ENCODE data around the gene ANKRD52.

Gene ANKRD52

GRCh38 chr12:56300644-56301464, 42.7 kb upstream of the ANKRD52 start:
- ATAC-seq, result peak; percentile 23

GRCh38 chr12:56299853-56300643, 41.9 kb upstream of the ANKRD52 start, which contains the start of gene CS:
Gene CS (minus strand): TSS chr12:56300330. CDS start chr12:56300201, 129 bp downstream.
- ATAC-seq, result peak; percentile 97
- TF ChIP-seq TSHZ2 (CRISPR knock-in tag; IDR thresholded peaks at IDR 0.05), result 0 out of 2 replicates have a peak, but pooled peaks have one; percentile 44
- TF ChIP-seq CSDC2 (CRISPR knock-in tag; IDR thresholded peaks at IDR 0.05), result 0 out of 2 replicates have a peak, but pooled peaks have one; percentile 32
- no peak for TF ChIP-seq ZNF8 (CRISPR knock-in tag; IDR thresholded peaks at IDR 0.05)

More at GRCh38 chr12:56300644-56301464, 42.7 kb upstream of the ANKRD52 start:
- no peak for TF ChIP-seq TOX (CRISPR knock-in tag; IDR thresholded peaks at IDR 0.05; ENCODE audit: borderline replicate concordance)
- no peak for TF ChIP-seq ESRRG (CRISPR knock-in tag; IDR thresholded peaks at IDR 0.05)
- no peak for TF ChIP-seq ZNF565 (CRISPR knock-in tag; conservative IDR thresholded peaks at IDR 0.05; ENCODE audit: low read depth)
- TF ChIP-seq CREB5 (CRISPR knock-in tag; IDR thresholded peaks at IDR 0.05; ENCODE audit: low read depth), result no peak
- TF ChIP-seq CSDC2 (CRISPR knock-in tag; IDR thresholded peaks at IDR 0.05), result no peak
- TF ChIP-seq RARB (CRISPR knock-in tag; IDR thresholded peaks at IDR 0.05), result no peak
- TF ChIP-seq ISL1 (CRISPR knock-in tag; IDR thresholded peaks at IDR 0.05), result no peak
- no peak for TF ChIP-seq TSHZ2 (CRISPR knock-in tag; IDR thresholded peaks at IDR 0.05)
- no peak for TF ChIP-seq ZNF8 (CRISPR knock-in tag; IDR thresholded peaks at IDR 0.05)

- peak; percentile 28 for ATAC-seq
Measured at GRCh38 chr12:56299308-56299852, 41.2 kb upstream of the ANKRD52 start.

DNA sequence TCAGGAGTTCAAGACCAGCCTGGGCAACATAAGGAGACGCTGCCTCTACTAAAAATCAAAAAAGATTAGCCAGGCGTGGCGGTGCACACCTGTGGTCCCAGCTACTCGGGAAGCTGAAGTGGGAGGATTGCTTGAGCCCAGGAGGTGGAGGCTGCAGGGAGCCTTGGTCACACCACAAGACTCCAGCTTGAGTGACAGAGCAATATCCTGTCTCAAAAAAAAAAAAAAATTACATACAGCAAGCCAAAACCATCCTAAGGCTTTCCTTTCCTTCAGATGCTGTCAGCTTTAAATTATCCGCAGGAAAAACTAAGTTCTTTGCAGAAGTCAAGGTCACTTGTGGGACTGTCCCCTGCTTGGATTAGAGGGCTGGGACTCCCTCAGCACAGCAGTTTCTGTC, 40.6 kb upstream of the ANKRD52 start:
- no peak for ATAC-seq
- no peak for TF ChIP-seq ESRRG (CRISPR knock-in tag; IDR thresholded peaks at IDR 0.05)
- TF ChIP-seq ZFP30 (CRISPR knock-in tag; IDR thresholded peaks at IDR 0.05), result no peak
- TF ChIP-seq POU6F1 (CRISPR knock-in tag; IDR thresholded peaks at IDR 0.05; ENCODE audit: borderline replicate concordance, low read depth), result no peak
- no peak for TF ChIP-seq ISL1 (CRISPR knock-in tag; IDR thresholded peaks at IDR 0.05)
- no peak for TF ChIP-seq ZNF70 (CRISPR knock-in tag; IDR thresholded peaks at IDR 0.05)
- TF ChIP-seq CSDC2 (CRISPR knock-in tag; IDR thresholded peaks at IDR 0.05), result no peak
- no peak for TF ChIP-seq TOX (CRISPR knock-in tag; IDR thresholded peaks at IDR 0.05; ENCODE audit: borderline replicate concordance)
- no peak for TF ChIP-seq RARB (CRISPR knock-in tag; IDR thresholded peaks at IDR 0.05)
- no peak for TF ChIP-seq ZC3H10 (CRISPR knock-in tag; IDR thresholded peaks at IDR 0.05)
- no peak for TF ChIP-seq TCF4 (CRISPR knock-in tag; IDR thresholded peaks at IDR 0.05; ENCODE audit: borderline replicate concordance)
- no peak for TF ChIP-seq ZFP3 (CRISPR knock-in tag; IDR thresholded peaks at IDR 0.05)

More at GRCh38 chr12:56299308-56299852, 41.2 kb upstream of the ANKRD52 start:
- no peak for TF ChIP-seq TCF4 (CRISPR knock-in tag; IDR thresholded peaks at IDR 0.05; ENCODE audit: borderline replicate concordance)
- TF ChIP-seq TOX (CRISPR knock-in tag; IDR thresholded peaks at IDR 0.05; ENCODE audit: borderline replicate concordance), result no peak
- no peak for TF ChIP-seq ESRRG (CRISPR knock-in tag; IDR thresholded peaks at IDR 0.05)
- TF ChIP-seq PPARA (CRISPR knock-in tag; IDR thresholded peaks at IDR 0.05; ENCODE audit: borderline replicate concordance), result no peak
- TF ChIP-seq, protein P1, sequence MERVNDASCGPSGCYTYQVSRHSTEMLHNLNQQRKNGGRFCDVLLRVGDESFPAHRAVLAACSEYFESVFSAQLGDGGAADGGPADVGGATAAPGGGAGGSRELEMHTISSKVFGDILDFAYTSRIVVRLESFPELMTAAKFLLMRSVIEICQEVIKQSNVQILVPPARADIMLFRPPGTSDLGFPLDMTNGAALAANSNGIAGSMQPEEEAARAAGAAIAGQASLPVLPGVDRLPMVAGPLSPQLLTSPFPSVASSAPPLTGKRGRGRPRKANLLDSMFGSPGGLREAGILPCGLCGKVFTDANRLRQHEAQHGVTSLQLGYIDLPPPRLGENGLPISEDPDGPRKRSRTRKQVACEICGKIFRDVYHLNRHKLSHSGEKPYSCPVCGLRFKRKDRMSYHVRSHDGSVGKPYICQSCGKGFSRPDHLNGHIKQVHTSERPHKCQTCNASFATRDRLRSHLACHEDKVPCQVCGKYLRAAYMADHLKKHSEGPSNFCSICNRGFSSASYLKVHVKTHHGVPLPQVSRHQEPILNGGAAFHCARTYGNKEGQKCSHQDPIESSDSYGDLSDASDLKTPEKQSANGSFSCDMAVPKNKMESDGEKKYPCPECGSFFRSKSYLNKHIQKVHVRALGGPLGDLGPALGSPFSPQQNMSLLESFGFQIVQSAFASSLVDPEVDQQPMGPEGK (CRISPR knock-in tag; IDR thresholded peaks at IDR 0.05; ENCODE audit: borderline replicate concordance), result no peak
- TF ChIP-seq CSDC2 (CRISPR knock-in tag; IDR thresholded peaks at IDR 0.05), result no peak
- no peak for TF ChIP-seq GLIS3 (CRISPR knock-in tag; IDR thresholded peaks at IDR 0.05)
- no peak for TF ChIP-seq ZC3H10 (CRISPR knock-in tag; IDR thresholded peaks at IDR 0.05)

Measured in SK-N-SH treated with all-trans-retinoic acid at 6 μM for 48 hours (cell line).